Loucy (cell line): ENCODE data around the gene SNX10.

Experiments
- H2AFZ ChIP-seq: fragments of 200-600 bp; sonication (generic); 2 replicates; pipeline ENCODE4 v1.6.0; 2016; ENCODE audit warnings: antibody characterized with exemption, mild to moderate bottlenecking, low read length, moderate library complexity
- H3F3A ChIP-seq: fragments of 200-600 bp; 2 replicates; pipeline ENCODE4 v1.6.0; 2016; ENCODE audit warnings: antibody characterized with exemption, low read depth, mild to moderate bottlenecking
- H3K27me3 ChIP-seq: fragments of 200-600 bp; sonication (generic); 2 replicates; pipeline ENCODE4 v1.6.1; 2014; ENCODE audit warnings: low read length, mild to moderate bottlenecking; ENCODE audit not compliant: insufficient read depth, poor library complexity, severe bottlenecking
- H3K36me3 ChIP-seq: fragments of 200-600 bp; sonication (generic); 2 replicates; pipeline ENCODE4 v1.6.1; 2016; ENCODE audit warnings: low read length; ENCODE audit not compliant: insufficient read depth
- H3K4me1 ChIP-seq: fragments of 200-600 bp; sonication (generic); 2 replicates; pipeline ENCODE4 v1.5.1; 2014; ENCODE audit warnings: low read length, mild to moderate bottlenecking; ENCODE audit not compliant: insufficient read depth, poor library complexity, severe bottlenecking
- H3K4me2 ChIP-seq: fragments of 200-600 bp; sonication (generic); 2 replicates; pipeline ENCODE4 v1.6.0; 2014; ENCODE audit warnings: antibody characterized with exemption, low read length, low read depth, mild to moderate bottlenecking; ENCODE audit not compliant: poor library complexity, severe bottlenecking
- H3K4me3 ChIP-seq: fragments of 200-600 bp; sonication (generic); 2 replicates; pipeline ENCODE4 v1.5.1; 2014; ENCODE audit warnings: low read length, mild to moderate bottlenecking, mixed read lengths; ENCODE audit not compliant: poor library complexity, severe bottlenecking
- H3K79me2 ChIP-seq: fragments of 200-600 bp; sonication (generic); 2 replicates; pipeline ENCODE4 v1.6.1; 2014; ENCODE audit warnings: low read length; ENCODE audit not compliant: insufficient read depth
- H3K9ac ChIP-seq: fragments of 200-600 bp; sonication (generic); 2 replicates; pipeline ENCODE4 v1.6.0; 2014; ENCODE audit warnings: mild to moderate bottlenecking, low read depth, low read length, moderate library complexity; ENCODE audit not compliant: poor library complexity, severe bottlenecking
- H3K9me2 ChIP-seq: fragments of 200-600 bp; sonication (generic); replicated peaks from 2 replicates; pipeline ENCODE4 v1.6.1; 2016; ENCODE audit warnings: low read depth, low read length, mixed read lengths
- H3K9me3 ChIP-seq: fragments of 200-600 bp; sonication (generic); 2 replicates; pipeline ENCODE4 v1.6.1; 2014; ENCODE audit warnings: mild to moderate bottlenecking, antibody characterized with exemption, low read length, low read depth; ENCODE audit not compliant: insufficient read depth
- H4K20me1 ChIP-seq: fragments of 200-600 bp; sonication (generic); 2 replicates; pipeline ENCODE4 v1.6.0; 2014; ENCODE audit warnings: antibody characterized with exemption, low read length, mild to moderate bottlenecking; ENCODE audit not compliant: insufficient read depth, poor library complexity, severe bottlenecking
- CTCF ChIP-seq: fragments of 200-600 bp; sonication (generic); conservative IDR thresholded peaks from 2 replicates; pipeline ENCODE4 v1.5.1; 2014; ENCODE audit warnings: mild to moderate bottlenecking, antibody characterized with exemption, low read length
- EZH2phosphoT487 ChIP-seq: fragments of 200-600 bp; IDR thresholded peaks from 2 replicates; pipeline ENCODE4 v1.6.1; 2018; ENCODE audit warnings: antibody characterized with exemption, mild to moderate bottlenecking, moderate library complexity, borderline replicate concordance

The SNX10 gene

DNA sequence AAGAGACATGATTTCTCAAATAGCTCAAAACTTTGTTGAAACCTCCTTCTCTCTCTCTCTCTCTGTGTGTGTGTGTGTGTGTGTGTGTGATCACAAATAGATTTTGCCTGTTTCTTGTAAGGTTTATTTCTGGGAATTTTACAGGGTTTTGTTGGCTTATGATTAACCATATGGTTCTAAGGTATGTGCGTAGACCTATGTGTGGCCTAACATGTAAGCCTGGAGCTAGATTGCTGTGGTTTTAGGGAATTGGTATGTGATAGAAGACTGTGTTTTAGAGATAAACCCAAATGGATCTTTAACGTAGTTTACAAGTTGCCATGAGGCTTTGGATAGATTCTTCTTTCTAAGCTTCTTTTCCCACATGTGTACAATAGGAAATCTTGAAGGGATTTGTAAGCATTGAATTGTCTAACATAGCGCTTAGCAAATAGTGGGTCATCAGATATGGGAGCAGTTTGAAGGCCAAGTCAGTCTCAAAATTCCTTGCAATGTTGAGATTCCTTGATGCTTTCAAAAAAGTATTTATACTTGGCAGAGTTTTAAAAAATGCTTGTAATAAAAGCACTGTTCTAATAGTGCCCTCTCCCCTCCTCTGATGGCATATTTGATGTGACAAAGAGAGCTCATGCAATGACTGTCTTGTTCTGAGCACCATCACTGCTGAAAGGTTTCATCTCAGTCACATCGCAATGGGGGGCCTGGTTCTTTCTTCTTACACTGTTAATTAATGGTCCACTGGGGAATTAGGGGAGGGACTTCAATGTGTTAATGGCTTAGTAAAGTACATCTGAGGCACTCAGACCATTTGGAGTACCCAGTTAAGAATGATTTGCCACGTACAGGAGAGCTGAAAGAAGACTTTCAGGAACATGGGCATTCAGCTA is 118.2 kb downstream of the SNX10 start:
- H3K79me2 ChIP-seq = no peaks in the 10 kb centered on the region
- TF ChIP-seq CTCF = no peak
- TF ChIP-seq EZH2phosphoT487 = no peak
- H3K9me3 ChIP-seq = no peaks in the 10 kb centered on the region
- H3F3A ChIP-seq = no peaks in the 10 kb centered on the region
- no peak overlapping the region for H2AFZ ChIP-seq
- no peak overlapping the region for H3K4me2 ChIP-seq
- no peak overlapping the region for H3K4me3 ChIP-seq
- no peaks in the 10 kb centered on the region for H3K9me2 ChIP-seq
- H3K36me3 ChIP-seq = no peaks in the 10 kb centered on the region
- no peaks in the 10 kb centered on the region for H3K4me1 ChIP-seq
- H3K27me3 ChIP-seq = no peaks in the 10 kb centered on the region
- no peak overlapping the region for H3K9ac ChIP-seq
- H4K20me1 ChIP-seq = no peaks in the 10 kb centered on the region

GRCh38 chr7:26413007-26413691 is 121.5 kb downstream of the SNX10 start:
- Histone ChIP-seq H2AFZ (no peak overlapping the region), H3K79me2 (no peaks in the 10 kb centered on the region), H3K9ac (no peak overlapping the region), H3K4me2 (no peak overlapping the region), H3F3A (no peaks in the 10 kb centered on the region; the same call in 1 of the 2 replicates), H4K20me1 (no peaks in the 10 kb centered on the region), H3K9me3 (no peaks in the 10 kb centered on the region), H3K4me1 (peaks cover 7% of the 10 kb centered on the region), H3K9me2 (no peaks in the 10 kb centered on the region), H3K36me3 (no peaks in the 10 kb centered on the region), H3K27me3 (no peaks in the 10 kb centered on the region), H3K4me3 (no peak overlapping the region)
- TF ChIP-seq EZH2phosphoT487 (no peak), CTCF (no peak)

DNA sequence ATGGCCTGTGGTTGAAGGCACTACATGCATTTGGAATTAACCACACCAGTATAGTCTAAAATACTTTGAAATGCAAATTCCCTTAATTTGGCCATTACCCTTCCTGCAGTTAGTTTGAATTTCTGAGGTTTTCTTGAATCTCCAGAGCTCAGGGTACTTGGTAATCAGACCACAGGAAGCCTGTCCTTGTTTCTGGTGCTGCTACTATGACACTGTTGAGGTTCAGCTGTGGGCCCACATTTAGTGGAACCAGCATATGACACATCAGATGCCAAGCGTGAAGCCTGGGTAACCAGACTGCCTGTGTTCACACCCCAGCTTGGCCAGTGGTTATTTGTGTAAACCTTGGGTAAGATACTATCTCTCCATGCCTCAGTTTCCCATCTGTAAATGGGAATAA is 124.3 kb downstream of the SNX10 start:
- Histone ChIP-seq H3K4me3 (no peak overlapping the region), H3K79me2 (no peaks in the 10 kb centered on the region), H2AFZ (no peak overlapping the region), H3K4me1 (peaks cover 16% of the 10 kb centered on the region), H3K9ac (no peak overlapping the region), H3K27me3 (no peaks in the 10 kb centered on the region), H3K4me2 (no peak overlapping the region), H3F3A (no peaks in the 10 kb centered on the region; the same call in 1 of the 2 replicates), H3K9me2 (no peaks in the 10 kb centered on the region), H4K20me1 (no peaks in the 10 kb centered on the region), H3K9me3 (no peaks in the 10 kb centered on the region), H3K36me3 (no peaks in the 10 kb centered on the region)
- TF ChIP-seq EZH2phosphoT487 (no peak), CTCF (no peak)
